Keratinocyte (primary cell): ENCODE results near the gene GATA1.

ENCODE experiments used
- EZH2 ChIP-seq: IDR thresholded peaks from one replicate; pipeline ENCODE4 v1.6.1; 2012; ENCODE audit warnings: inconsistent platforms, mild to moderate bottlenecking, low read length, moderate library complexity
- TF ChIP-seq, protein P1 (sequence below), 3 experiments: IDR thresholded peaks in 1 of 3; conservative IDR thresholded peaks in 1 of 3; optimal IDR thresholded peaks in 1 of 3; 2 replicates in 2 of 3; 3 replicates in 1 of 3; pipeline versions ENCODE3 to v1.5.1; 2011; ENCODE audit warnings: low read length in 3 of 3, mild to moderate bottlenecking in 3 of 3, moderate library complexity in 2 of 3, control low read depth in 1 of 3, inconsistent platforms in 1 of 3; ENCODE audit not compliant: insufficient read depth in 2 of 3; ENCODE audit errors: extremely low read depth in 1 of 3

DNA sequence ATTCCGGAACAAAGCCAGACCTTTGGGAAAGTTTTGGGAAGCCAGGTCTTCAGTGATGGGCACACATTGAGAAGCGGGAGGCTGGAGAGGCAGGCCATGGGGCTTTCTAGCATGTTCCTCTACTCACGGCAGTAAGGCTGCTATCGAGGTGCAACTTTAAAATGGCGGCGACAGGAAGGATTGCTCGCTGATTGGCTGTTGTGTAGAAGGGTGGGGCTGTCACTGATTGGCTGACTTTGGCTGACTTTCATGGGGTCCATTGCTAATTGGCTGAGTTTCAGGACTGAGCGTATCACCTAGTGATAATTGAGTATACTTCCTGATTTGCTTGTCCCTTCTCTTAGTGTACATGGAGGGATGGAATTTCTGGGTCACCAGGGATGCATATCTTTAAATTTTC lies 44.6 kb upstream of the GATA1 start:
- TF ChIP-seq, protein P1, sequence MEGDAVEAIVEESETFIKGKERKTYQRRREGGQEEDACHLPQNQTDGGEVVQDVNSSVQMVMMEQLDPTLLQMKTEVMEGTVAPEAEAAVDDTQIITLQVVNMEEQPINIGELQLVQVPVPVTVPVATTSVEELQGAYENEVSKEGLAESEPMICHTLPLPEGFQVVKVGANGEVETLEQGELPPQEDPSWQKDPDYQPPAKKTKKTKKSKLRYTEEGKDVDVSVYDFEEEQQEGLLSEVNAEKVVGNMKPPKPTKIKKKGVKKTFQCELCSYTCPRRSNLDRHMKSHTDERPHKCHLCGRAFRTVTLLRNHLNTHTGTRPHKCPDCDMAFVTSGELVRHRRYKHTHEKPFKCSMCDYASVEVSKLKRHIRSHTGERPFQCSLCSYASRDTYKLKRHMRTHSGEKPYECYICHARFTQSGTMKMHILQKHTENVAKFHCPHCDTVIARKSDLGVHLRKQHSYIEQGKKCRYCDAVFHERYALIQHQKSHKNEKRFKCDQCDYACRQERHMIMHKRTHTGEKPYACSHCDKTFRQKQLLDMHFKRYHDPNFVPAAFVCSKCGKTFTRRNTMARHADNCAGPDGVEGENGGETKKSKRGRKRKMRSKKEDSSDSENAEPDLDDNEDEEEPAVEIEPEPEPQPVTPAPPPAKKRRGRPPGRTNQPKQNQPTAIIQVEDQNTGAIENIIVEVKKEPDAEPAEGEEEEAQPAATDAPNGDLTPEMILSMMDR (optimal IDR thresholded peaks at IDR 0.05 in 1 of 3, IDR thresholded peaks at IDR 0.05 in 1 of 3, conservative IDR thresholded peaks at IDR 0.05 in 1 of 3; ENCODE audit: extremely low read depth in 1 of 3, insufficient read depth in 2 of 3, low read length in 3 of 3) = no peak
- no peak for TF ChIP-seq EZH2
